HCEC 1CT (cell line): Measurements from ENCODE around the gene NEURL2.
A peak's percentile ranks its signal among the peaks of the same experiment; 100 is the strongest.
"Not testable (repeated sequence)": the region's sequence is repeated elsewhere in the genome, so short reads cannot be mapped to it uniquely, and the experiment has no call there.

Experiments
- DNase-seq: peaks from one replicate; pipeline ENCODE4 v3.0.0-alpha.2; 2017

NEURL2 gene

GRCh38 chr20:45897692-45898091 is 6.7 kb upstream of the NEURL2 start:
- DNase-seq, result no peak

GRCh38 chr20:45897289-45897688 is 6.3 kb upstream of the NEURL2 start:
- no peak for DNase-seq

- DNase-seq, result no peak
These were observed 5.7 kb upstream of the NEURL2 start for GRCh38 chr20:45896641-45897161.

GRCh38 chr20:45894797-45895196 is 3.8 kb upstream of the NEURL2 start:
- DNase-seq, result no peak

GRCh38 chr20:45893831-45894230 is 2.8 kb upstream of the NEURL2 start:
- no peak for DNase-seq

GRCh38 chr20:45892828-45893500 is 2.0 kb upstream of the NEURL2 start:
- DNase-seq, result no peak

- DNase-seq, result peak; percentile 50
These were observed 1.2 kb upstream of the NEURL2 start for GRCh38 chr20:45892049-45892825.

- DNase-seq, result peak; percentile 54
These were observed 677 bp downstream of the NEURL2 start for GRCh38 chr20:45890077-45890984.

- DNase-seq, result no peak
These were observed 2.3 kb downstream of the NEURL2 start for GRCh38 chr20:45888681-45889080.

GRCh38 chr20:45887346-45887715 is 3.7 kb downstream of the NEURL2 start, which contains the start of gene SPATA25:
TSS of gene SPATA25 (minus strand) at chr20:45887622. CDS start at chr20:45887590, 32 bp downstream.
- DNase-seq, result no peak

GRCh38 chr20:45886590-45887345 is 4.2 kb downstream of the NEURL2 start:
- DNase-seq, result no peak

GRCh38 chr20:45883100-45883469 is 7.9 kb downstream of the NEURL2 start:
- DNase-seq, result no peak

- DNase-seq, result no peak
These were observed 8.4 kb downstream of the NEURL2 start for GRCh38 chr20:45882469-45883099.

- peak; percentile 96 for DNase-seq
These were observed 9.8 kb downstream of the NEURL2 start, which contains the start of gene ZSWIM1 for GRCh38 chr20:45880988-45881788. TSS of gene ZSWIM1 (plus strand) at chr20:45881227. CDS start at chr20:45882593, 1,366 bp downstream.

GRCh38 chr20:45878076-45878761 is 12.8 kb downstream of the NEURL2 start:
- DNase-seq, result no peak

- DNase-seq, result no peak
These were observed 16.4 kb downstream of the NEURL2 start for GRCh38 chr20:45874576-45874975.

- not testable (repeated sequence) for DNase-seq
These were observed 16.9 kb downstream of the NEURL2 start for GRCh38 chr20:45874104-45874481.

- peak; percentile 66 for DNase-seq
These were observed 17.5 kb downstream of the NEURL2 start for GRCh38 chr20:45873409-45874103.

- no peak for DNase-seq
These were observed 18.4 kb downstream of the NEURL2 start for GRCh38 chr20:45872626-45873025.

GRCh38 chr20:45867819-45868176 is 23.2 kb downstream of the NEURL2 start:
- peak; percentile 75 for DNase-seq
